K562 (cell line): Measurements from ENCODE around the gene CALML4. TPM values are rescaled to one million over a fixed set of nuclear protein-coding genes. Genes with fewer than 3 reads are reported as not detected.

Source experiments
- FIP1L1 ChIP-seq: fragments of 200-400 bp; formaldehyde crosslinking; IDR thresholded peaks from 2 replicates; pipeline ENCODE4 v1.6.1; 2018; ENCODE audit warnings: mild to moderate bottlenecking, low read depth, low read length; ENCODE audit not compliant: poor library complexity, severe bottlenecking
- FOXA1 ChIP-seq: fragments of 450-650 bp; IDR thresholded peaks from 2 replicates; pipeline ENCODE4 v1.6.1; 2016; ENCODE audit warnings: mild to moderate bottlenecking, borderline replicate concordance
- HDAC1 ChIP-seq, 2 experiments: fragments of 450-650 bp; IDR thresholded peaks; 2 replicates each; pipeline ENCODE4 v1.6.1; 2016 to 2017; ENCODE audit warnings: inconsistent platforms in 1 of 2, mild to moderate bottlenecking in 1 of 2, moderate library complexity in 1 of 2
- HNRNPH1 ChIP-seq: fragments of 200-400 bp; formaldehyde crosslinking; optimal IDR thresholded peaks from 2 replicates; pipeline ENCODE3; 2017; ENCODE audit warnings: low read depth, mild to moderate bottlenecking, low read length, moderate library complexity
- HNRNPUL1 ChIP-seq: fragments of 200-400 bp; formaldehyde crosslinking; IDR thresholded peaks from 2 replicates; pipeline ENCODE4 v1.6.1; 2017; ENCODE audit warnings: low read length
- KLF10 ChIP-seq: fragments of 250-450 bp; sonication (Bioruptor Pico); IDR thresholded peaks from 2 replicates; pipeline ENCODE4 v1.6.1; 2021; ENCODE audit warnings: matching md5 sums
- KLF6 ChIP-seq: fragments of 250-450 bp; sonication (Bioruptor Pico); IDR thresholded peaks from 2 replicates; pipeline ENCODE4 v1.4.0; 2020; ENCODE audit warnings: mild to moderate bottlenecking, moderate library complexity, borderline replicate concordance
- NCOA4 ChIP-seq: fragments of 450-650 bp; IDR thresholded peaks from 2 replicates; pipeline ENCODE4 v1.6.1; 2018; ENCODE audit warnings: mild to moderate bottlenecking; ENCODE audit not compliant: partially characterized antibody
- NCOR1 ChIP-seq: fragments of 450-650 bp; IDR thresholded peaks from 2 replicates; pipeline ENCODE4 v1.6.1; 2016; ENCODE audit warnings: mild to moderate bottlenecking, moderate library complexity
- PRPF4 ChIP-seq: fragments of 200-400 bp; formaldehyde crosslinking; IDR thresholded peaks from one replicate; pipeline ENCODE4 v1.6.1; 2017; ENCODE audit warnings: low read length, low read depth, mild to moderate bottlenecking; ENCODE audit not compliant: insufficient read depth, poor library complexity, severe bottlenecking
- SOX6 ChIP-seq: fragments of 450-650 bp; IDR thresholded peaks from 2 replicates; pipeline ENCODE4 v1.6.1; 2014; ENCODE audit warnings: mild to moderate bottlenecking
- STAG1 ChIP-seq: sonication (generic); formaldehyde crosslinking; IDR thresholded peaks from 2 replicates; pipeline ENCODE4 v1.5.0; 2020; ENCODE audit warnings: missing genetic modification reagents, borderline replicate concordance
- TBL1XR1 ChIP-seq, 2 experiments: IDR thresholded peaks; 2 replicates each; pipeline ENCODE4 v1.6.1; 2012; ENCODE audit warnings: improper control_type of control experiment in 2 of 2, low read length in 2 of 2, mild to moderate bottlenecking in 1 of 2
- TCF7 ChIP-seq: sonication (generic); IDR thresholded peaks from 2 replicates; pipeline ENCODE4 v1.6.1; 2016; ENCODE audit warnings: antibody characterized with exemption, borderline replicate concordance
- TEAD2 ChIP-seq: fragments of 450-650 bp; IDR thresholded peaks from 2 replicates; pipeline ENCODE4 v1.6.1; 2016; ENCODE audit warnings: missing genetic modification characterization, control low read depth, missing compliant biosample characterization
- TRIM28 ChIP-seq: fragments of 450-650 bp; IDR thresholded peaks from 2 replicates; pipeline ENCODE4 v1.6.1; 2017
- ZBTB7A ChIP-seq: IDR thresholded peaks from 2 replicates; pipeline ENCODE4 v1.6.1; 2011; ENCODE audit warnings: low read depth, mild to moderate bottlenecking, low read length, moderate library complexity, borderline replicate concordance; ENCODE audit not compliant: control insufficient read depth
- ZNF239 ChIP-seq: fragments of 250-450 bp; sonication (Bioruptor Pico); IDR thresholded peaks from 2 replicates; pipeline ENCODE4 v1.4.0; 2020; ENCODE audit warnings: mild to moderate bottlenecking
- ZNF311 ChIP-seq: fragments of 250-450 bp; sonication (Bioruptor Pico); IDR thresholded peaks from 2 replicates; pipeline ENCODE4 v1.4.0; 2020; ENCODE audit warnings: mild to moderate bottlenecking, moderate library complexity
- ZNF696 ChIP-seq: fragments of 250-450 bp; sonication (Bioruptor Pico); conservative IDR thresholded peaks from 2 replicates; pipeline ENCODE4 v1.4.0; 2020; ENCODE audit warnings: mild to moderate bottlenecking, moderate library complexity
- polyA plus RNA-seq, 8 experiments: library from polyadenylated mRNA; depleted of rRNA in 4 of 8; stranded (reverse) in 5 of 8; unstranded in 3 of 8; fragments of >200 nt; fragmentation: Nextera tagmentation in 2 of 8; fragmentation: Illumina TruSeq in 1 of 8; extraction: Ambion mirVana in 2 of 8; extraction: Trizol in 1 of 8; gene quantifications; 2 replicates each; pipeline versions ENCODE4 v1.2.1 to v1.2.3, GENCODE V29; 2011 to 2014; ENCODE audit warnings: inconsistent platforms in 1 of 8, missing spikeins in 1 of 8
- total RNA-seq, 7 experiments: library from RNA; depleted of rRNA in 6 of 7; stranded (reverse); fragments of >200 nt in 6 of 7; fragmentation: Illumina TruSeq in 2 of 7; extraction: Trizol in 2 of 7; gene quantifications; 2 replicates each; pipeline versions ENCODE4 v1.2.1 to v1.2.3, GENCODE V29; 2011 to 2021; ENCODE audit warnings: low replicate concordance in 1 of 7
- TF ChIP-seq, protein P1 (sequence below): sonication (generic); formaldehyde crosslinking; IDR thresholded peaks from 2 replicates; pipeline ENCODE4 v1.8.0; 2023; ENCODE audit warnings: mild to moderate bottlenecking, missing genetic modification reagents
- TF ChIP-seq, protein P2 (sequence below): fragments of 250-450 bp; sonication (Bioruptor Pico); IDR thresholded peaks from 2 replicates; pipeline ENCODE4 v1.8.0; 2021; ENCODE audit warnings: mild to moderate bottlenecking, moderate library complexity
- TF ChIP-seq, protein P3 (sequence below), 2 experiments: IDR thresholded peaks; 2 replicates each; pipeline ENCODE4 v1.6.1; 2011; ENCODE audit warnings: borderline replicate concordance in 1 of 2, control low read depth in 1 of 2, low read depth in 1 of 2, low read length in 1 of 2, mild to moderate bottlenecking in 1 of 2, mixed read lengths in 1 of 2, moderate library complexity in 1 of 2; ENCODE audit not compliant: insufficient read depth in 1 of 2, insufficient read length in 1 of 2, poor library complexity in 1 of 2, severe bottlenecking in 1 of 2; ENCODE audit errors: extremely low read depth in 1 of 2
- TF ChIP-seq, protein P4 (sequence below): fragments of 450-650 bp; IDR thresholded peaks from 2 replicates; pipeline ENCODE4 v1.6.1; 2016; ENCODE audit warnings: missing biosample characterization, missing genetic modification characterization

Gene CALML4
- total and polyA plus RNA-seq, 9 of the 15 experiments (the other 6 are each of a cell fraction or from before 2014, with no cell fraction given), result 2.8 to 30.6 (median 15.5) TPM

DNA sequence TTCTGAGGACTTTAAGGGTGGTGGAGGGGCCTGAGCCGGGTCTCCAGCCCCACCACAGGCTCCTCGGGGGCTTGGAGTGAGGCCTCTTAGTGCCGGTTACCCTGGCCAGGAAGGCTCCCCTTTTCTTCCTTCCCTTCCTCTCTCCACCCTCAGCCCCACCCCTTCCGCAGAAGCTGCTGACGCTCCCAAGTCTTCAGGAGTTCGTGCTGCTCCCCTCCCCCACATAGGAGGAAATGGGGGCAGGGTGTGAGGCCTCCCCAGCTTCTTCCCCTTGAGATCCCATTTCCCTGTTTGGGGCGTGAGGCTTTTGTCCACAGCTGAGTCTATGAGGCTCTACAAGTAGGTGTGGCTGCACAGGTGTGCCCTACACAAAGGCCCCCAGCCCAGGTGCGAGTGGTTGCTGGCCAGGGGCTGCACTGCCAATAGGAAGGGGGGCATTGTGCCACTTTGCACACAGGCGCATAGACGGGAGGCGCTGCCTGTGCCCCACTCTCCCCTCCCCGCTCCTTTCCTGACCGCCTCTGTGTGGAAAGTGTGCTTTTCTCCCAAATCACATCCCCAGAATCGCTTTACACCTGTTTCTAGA is 915 bp upstream of the CALML4 start (continued):
- TF ChIP-seq, protein P1, sequence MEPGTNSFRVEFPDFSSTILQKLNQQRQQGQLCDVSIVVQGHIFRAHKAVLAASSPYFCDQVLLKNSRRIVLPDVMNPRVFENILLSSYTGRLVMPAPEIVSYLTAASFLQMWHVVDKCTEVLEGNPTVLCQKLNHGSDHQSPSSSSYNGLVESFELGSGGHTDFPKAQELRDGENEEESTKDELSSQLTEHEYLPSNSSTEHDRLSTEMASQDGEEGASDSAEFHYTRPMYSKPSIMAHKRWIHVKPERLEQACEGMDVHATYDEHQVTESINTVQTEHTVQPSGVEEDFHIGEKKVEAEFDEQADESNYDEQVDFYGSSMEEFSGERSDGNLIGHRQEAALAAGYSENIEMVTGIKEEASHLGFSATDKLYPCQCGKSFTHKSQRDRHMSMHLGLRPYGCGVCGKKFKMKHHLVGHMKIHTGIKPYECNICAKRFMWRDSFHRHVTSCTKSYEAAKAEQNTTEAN, result no peak
- TF ChIP-seq FIP1L1 (no peak), SOX6 (peak; percentile 20; the same call in 1 of the 2 replicates), TCF7 (no peak), FOXA1 (no peak), NCOR1 (no peak), HNRNPH1 (no peak), PRPF4 (no peak), HNRNPUL1 (no peak), NCOA4 (no peak), ZNF696 (CRISPR knock-in tag) (no peak), ZNF311 (no peak), TBL1XR1 (IDR thresholded peaks at IDR 0.05; ENCODE audit: low read length in 2 of 2) (no peak), HDAC1 (IDR thresholded peaks at IDR 0.05) (no peak), STAG1 (CRISPR knock-in tag) (no peak), KLF6 (CRISPR knock-in tag) (no peak), KLF10 (CRISPR knock-in tag) (no peak), ZNF239 (CRISPR knock-in tag) (no peak), ZBTB7A (no peak), TRIM28 (no peak), TEAD2 (tag) (no peak)
- TF ChIP-seq, protein P2, sequence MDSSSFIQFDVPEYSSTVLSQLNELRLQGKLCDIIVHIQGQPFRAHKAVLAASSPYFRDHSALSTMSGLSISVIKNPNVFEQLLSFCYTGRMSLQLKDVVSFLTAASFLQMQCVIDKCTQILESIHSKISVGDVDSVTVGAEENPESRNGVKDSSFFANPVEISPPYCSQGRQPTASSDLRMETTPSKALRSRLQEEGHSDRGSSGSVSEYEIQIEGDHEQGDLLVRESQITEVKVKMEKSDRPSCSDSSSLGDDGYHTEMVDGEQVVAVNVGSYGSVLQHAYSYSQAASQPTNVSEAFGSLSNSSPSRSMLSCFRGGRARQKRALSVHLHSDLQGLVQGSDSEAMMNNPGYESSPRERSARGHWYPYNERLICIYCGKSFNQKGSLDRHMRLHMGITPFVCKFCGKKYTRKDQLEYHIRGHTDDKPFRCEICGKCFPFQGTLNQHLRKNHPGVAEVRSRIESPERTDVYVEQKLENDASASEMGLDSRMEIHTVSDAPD, result no peak
- TF ChIP-seq, protein P3, sequence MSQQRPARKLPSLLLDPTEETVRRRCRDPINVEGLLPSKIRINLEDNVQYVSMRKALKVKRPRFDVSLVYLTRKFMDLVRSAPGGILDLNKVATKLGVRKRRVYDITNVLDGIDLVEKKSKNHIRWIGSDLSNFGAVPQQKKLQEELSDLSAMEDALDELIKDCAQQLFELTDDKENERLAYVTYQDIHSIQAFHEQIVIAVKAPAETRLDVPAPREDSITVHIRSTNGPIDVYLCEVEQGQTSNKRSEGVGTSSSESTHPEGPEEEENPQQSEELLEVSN (IDR thresholded peaks at IDR 0.05; ENCODE audit: borderline replicate concordance in 1 of 2, extremely low read depth in 1 of 2, insufficient read depth in 1 of 2, insufficient read length in 1 of 2, low read depth in 1 of 2, low read length in 1 of 2, poor library complexity in 1 of 2, severe bottlenecking in 1 of 2), result no peak
- TF ChIP-seq, protein P4, sequence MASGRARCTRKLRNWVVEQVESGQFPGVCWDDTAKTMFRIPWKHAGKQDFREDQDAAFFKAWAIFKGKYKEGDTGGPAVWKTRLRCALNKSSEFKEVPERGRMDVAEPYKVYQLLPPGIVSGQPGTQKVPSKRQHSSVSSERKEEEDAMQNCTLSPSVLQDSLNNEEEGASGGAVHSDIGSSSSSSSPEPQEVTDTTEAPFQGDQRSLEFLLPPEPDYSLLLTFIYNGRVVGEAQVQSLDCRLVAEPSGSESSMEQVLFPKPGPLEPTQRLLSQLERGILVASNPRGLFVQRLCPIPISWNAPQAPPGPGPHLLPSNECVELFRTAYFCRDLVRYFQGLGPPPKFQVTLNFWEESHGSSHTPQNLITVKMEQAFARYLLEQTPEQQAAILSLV (tag), result no peak
